ENCODE measurements around the gene FNDC8.
A peak's percentile ranks its signal among the peaks of the same experiment; 100 is the strongest.
"Not testable (repeated sequence)": the region's sequence is repeated elsewhere in the genome, so short reads cannot be mapped to it uniquely, and the experiment has no call there.

Gene FNDC8

DNA sequence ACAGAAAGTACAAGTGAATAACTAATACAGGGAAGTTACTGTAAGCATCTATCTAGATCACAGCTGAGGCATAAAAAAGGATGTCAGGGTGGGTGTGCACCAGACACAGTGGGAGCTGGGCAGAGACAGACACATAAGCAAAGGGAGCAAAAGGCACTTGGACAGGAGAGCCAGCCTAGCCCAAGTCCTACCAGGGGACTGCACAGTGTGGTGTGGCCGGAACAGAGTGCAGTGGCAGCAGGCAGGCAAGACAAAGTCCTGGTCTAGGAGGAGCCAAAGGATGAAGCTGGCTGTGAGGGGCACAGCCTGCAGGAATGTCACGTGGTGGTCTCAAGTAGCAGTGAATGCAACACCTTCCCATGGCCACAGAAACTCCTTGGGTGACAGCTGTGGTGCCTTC is 23.6 kb upstream of the FNDC8 start:
- no peak for DNase-seq

DNA sequence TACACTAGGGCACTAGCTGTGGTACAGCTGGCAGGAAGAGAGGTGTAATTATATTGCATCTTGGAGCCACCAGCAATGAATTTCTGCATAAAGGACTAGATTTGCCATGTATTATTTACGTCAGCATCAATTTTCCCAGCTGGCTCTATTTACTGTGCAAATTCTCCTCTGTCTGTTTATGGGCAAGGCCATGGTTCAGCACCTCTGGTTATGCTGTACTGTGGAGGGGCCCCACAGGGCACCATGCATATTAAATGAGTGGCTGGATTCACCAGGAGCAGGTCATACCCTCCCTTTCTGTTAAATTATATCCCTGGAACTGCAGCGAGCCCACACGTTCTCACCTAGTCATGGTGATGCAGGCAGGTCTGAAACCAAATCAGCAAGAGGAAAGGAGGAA is 21.5 kb upstream of the FNDC8 start:
- DNase-seq: no peak

DNA sequence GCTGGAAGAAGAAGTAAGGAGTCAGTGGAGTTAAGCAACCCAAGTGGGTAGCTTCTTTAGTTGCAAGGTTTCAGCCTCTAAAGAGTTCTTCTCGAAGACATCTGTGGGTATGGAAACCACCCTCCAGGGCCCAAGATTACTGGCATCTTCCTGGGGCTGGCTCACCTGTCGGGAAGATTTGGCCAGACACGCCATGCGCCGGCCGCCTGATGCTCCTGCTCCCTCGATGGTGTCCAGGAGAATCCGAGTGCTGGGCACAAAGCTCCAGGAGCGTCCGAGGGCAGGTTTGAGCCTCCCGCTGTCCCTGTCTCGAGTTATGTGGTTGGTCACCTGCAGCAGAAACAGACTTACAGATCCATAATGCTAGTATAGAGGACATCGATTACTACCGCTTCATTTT is 20.4 kb upstream of the FNDC8 start:
- DNase-seq: no peak

DNA sequence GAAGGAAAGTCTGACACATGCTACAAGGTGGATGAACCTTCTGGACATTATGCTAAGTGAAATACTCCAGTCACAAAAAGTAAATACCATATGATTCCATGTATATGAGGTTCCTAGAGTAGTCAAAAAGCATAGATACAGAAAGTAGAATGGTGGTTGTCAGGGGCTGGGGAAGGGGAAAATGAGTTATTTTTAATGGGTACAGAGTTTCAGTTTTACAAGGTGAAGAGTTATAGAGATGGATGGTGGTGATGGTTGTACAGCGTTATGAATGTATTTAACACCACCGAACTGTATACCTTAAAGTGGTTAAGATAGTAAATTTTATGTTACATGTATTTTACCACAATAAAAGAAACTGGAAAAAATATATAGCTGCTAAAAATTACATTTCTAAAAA is 19.7 kb upstream of the FNDC8 start:
- DNase-seq: no peak

DNA sequence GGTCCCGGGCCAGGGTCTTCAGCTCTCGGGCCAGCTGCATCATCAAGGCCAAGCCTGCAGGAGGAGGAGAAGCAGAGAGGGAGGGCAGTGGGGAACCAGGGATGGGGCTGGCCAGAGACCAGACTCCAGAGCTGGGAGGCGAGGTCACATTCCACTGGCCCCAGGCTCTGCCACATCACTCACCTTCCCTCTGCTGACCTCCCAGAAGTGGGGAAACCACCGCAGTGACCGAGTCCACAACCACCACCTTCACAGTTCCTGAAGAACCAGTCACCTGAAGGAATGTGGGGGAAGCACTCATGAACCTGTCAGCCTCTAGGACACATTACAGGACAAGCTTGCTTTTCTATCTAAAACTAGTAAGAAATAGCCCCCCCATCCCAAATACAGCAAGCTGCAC is 18.1 kb upstream of the FNDC8 start:
- no peak for DNase-seq

DNA sequence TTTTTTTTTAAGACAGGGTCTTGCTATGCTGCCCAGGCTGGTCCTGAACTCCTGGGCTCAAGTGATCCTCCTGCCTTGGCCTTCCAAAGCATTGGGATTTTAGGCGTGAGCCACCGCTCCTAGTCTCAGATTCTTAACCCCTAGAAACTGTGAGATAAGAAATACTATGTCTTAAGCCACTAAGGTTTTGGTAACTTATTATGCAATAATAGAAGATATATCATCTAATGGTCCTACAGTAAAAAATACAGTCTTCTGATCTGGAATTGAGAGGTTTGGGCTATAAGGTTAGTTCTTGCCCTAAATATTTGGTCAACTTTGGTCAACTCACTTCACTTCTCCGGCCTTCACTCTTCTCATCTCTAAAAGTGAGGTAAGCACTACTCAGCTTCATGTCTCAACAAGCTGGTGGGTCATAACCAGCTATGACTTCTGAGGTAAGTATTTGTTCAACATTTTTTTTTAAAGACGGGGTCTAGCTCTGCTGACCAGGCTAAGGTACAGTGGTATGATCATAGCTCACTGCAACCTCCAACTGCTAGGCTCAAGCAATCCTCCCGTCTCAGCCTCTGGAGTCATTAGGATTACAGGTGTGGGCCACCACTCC is 16.5 kb upstream of the FNDC8 start:
- DNase-seq: no peak

DNA sequence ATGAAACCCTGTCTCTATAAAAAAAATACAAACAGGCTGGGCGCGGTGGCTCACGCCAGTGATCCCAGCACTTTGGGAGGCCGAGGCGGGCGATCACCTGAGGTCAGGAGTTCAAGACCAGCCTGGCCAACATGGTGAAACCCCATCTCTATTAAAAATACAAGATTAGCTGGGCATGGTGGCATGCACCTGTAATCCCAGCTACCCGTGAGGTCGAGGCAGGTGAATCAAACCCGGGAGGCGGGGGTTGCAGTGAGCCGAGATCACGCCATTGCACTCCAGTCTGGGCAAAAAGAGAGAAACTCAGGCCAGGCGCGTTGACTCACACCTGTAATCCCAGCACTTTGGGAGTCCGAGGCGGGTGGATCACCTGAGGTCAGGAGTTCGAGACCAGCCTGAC is 10.6 kb upstream of the FNDC8 start:
- DNase-seq: not testable (repeated sequence)

DNA sequence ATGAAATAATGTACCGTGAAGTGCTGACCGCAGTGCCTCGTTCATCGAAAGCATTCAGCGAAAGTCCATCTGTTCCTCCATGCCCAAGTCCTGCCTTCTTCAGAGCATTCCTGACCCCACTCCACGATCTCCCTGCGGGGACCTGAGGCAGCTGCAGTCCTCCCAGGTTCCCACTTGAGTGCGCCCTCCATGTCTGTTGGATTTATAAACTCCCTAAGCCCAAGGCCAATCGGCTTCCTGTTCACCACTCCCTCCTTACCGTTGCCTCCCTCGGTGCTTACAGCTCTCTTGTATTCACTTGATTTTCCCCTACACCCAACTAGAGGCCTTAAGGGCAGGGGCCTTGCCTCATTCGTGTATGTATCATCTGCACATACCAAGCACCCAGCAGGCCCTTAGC is 4.6 kb upstream of the FNDC8 start:
- no peak for DNase-seq

DNA sequence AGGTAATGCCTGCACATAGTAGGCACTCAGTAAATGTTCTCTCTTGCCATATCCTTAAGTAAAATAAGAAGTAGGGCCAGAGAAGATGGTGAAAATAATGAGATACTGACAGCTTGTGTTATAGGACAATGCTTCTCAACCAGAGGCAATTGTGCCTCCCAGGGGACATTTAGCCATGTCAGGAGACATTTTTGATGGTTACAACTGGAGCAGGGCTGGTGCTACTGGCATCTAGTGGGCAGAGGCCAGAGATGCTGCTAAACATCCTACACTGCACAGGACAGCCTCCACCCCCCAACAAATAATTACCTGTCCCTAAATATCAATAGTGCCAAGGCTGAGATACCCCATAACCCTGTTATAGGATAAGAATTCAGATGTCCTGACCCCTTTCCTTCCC is 3.4 kb upstream of the FNDC8 start:
- DNase-seq: peak; percentile 1

DNA sequence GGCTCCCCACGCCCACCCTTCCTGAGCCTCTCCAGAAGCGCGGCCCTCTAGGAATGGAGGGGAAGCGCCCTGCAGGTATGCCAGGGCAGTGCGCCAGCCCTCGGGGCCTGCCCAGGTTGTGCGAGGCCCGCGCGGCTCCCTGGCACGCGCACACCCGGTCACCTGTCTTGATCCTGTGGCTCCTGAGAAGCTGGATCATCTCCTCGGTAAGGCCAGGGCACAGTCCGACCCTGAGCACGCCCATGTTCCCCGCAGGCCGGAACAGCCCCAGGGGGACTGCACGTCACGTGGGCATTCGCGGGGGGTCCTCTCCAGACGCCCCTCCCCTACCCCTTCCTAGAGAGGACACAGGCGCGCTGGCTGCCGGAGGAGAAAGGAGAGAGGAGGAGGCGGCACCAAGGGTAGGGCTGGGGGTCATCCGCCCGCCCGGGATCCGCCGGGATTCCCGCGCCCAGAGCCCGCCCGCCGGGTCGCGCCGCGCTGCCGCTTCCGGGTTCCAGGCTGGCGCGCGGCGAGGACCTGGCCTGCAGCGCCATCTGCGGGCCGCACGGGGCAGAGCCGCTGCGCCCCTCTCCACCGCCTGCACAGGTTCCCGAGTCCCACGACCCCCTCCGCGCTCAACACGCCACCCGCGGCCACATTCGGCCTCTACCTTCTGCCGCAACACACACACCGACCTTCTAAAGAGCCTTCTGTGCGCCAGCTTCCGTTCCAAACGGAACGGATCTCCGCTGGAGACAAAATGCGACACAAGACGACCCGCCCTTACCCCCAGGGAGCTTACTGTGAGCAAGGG is 1.8 kb upstream of the FNDC8 start, which contains the start of gene RAD51D:
TSS of gene RAD51D (minus strand) at position 491 of the 796 bp plus-strand sequence. CDS start at position 244, 247 bp downstream.
- DNase-seq: peak; percentile 46

DNA sequence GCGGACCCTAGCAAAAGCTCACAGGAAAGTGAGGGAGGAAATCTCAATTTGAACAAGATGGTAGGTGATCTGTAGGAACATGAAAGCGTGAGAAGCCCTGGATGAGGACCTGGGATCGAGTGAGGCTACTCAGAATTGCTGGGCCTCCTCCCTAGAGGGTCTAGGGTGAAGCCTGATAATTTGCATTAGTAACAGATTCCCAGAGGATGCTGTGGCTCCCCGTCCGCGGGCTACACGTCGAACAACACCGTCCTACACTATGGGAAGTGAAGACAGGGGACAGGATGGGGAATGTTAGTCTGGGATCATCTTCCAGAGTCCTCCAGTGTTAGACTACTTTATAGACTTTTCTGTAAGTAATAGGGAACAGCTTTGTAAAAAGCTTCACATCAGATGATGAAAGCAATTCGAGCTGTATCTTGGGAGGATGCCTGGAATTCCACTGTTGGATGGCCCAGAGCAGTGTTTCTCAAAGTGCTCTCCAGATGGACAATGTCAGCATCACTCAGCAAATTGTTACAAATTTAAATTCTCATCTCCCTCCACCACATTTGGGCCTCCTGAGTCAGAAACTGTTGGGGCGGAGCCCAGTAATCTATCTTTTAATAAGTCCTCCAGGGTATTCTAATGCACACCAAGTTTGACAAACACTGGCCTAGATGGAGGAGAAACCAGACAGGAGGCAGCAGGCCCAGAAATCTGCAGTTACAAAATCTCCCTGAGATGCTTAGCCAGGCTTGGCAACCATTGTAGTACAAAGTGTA is 6.5 kb downstream of the FNDC8 start:
- no peak for DNase-seq

DNA sequence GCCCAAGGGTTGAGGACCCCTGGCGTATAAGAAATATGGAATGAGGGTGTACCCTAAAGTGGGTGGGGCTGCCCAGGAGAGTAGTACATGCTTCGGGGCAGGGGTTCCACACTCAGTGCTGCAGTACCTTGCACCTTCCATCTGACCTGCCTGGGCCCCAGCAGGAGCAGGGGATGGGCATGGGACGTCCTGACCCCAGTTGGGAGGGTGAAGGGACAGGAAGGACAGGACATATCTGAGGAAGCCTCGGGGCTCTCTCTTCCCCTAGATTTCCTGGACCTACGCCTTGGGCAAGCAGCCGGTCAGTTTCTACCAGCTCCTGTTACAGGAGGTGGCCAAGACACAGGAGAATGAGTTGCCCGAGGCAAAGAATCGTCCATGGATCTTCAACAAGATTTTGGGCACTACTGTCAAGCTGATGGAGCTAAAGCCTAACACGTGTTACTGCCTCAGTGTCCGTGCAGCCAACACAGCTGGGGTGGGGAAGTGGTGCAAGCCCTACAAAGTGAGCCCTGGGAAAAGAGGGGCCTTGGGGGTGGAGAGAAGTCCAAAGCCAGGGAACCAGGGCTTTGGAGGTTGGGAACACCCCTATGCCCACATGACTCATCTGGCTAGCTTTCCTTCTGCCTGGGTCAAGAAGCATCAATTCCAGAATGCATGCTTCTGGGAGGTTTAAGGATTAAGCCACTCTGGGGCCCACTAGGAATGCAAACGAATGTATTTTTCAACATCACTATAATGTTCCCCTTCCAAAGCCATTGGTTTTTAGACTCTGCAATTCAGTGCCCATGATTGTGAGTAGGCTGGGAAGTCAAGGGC is 7.9 kb downstream of the FNDC8 start:
- DNase-seq: no peak

DNA sequence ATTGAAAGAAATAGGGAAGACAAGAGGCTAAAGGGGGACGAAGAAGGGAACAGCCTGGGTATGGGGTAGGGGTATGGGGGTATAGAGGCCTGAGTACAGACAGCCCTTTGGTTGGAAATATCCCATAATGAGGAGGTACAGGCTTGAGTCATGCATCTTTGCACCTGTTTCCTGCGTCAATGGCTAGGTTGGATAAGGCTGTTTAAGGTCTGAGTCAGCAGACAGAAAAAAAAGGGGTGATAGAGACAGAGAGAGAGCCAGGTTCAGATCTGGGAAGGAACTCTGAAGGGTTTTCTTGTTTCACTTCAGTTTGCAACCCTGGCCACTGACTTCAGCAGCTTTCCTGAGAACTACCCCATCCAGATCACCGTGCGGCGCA is 8.5 kb downstream of the FNDC8 start:
- DNase-seq: no peak

DNA sequence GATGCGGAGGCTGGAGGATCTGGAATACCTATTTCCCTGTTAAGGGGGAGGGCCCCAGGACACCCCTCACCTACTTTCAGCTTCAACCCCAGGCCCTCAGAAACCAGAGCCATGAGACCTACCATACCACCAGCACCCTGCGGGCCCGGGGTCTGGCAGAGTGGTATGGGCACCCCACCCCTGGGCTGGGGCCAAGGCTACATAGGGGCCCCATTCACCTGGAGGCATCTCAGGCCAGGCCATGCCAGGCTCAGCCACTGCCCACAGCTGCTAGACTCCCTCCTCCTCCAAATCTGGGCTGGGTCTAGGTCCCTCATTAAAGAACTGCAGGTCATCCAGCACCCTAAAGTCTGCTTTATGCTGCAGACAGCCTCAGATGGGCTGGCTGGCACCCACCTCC is 9.0 kb downstream of the FNDC8 start:
- no peak for DNase-seq

DNA sequence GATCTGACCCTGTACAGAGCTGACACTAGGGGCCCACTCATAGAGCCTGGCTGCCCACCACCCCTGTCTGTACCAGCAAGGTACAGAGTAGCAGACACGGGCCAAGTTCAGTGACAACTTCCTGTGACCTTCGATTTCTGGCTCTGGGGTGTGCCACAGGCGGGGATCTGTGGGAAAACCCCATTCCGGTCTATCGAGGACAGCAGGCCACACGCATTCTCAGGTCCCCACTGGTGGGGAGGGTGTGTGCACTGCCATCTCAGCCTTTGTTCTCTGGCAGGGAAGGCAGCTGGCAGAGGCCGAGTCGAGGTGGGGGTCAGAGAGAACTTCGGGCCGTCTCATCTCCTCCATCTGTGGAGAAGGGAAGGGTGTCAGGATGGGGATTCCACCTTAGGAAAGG is 10.7 kb downstream of the FNDC8 start:
- no peak for DNase-seq

DNA sequence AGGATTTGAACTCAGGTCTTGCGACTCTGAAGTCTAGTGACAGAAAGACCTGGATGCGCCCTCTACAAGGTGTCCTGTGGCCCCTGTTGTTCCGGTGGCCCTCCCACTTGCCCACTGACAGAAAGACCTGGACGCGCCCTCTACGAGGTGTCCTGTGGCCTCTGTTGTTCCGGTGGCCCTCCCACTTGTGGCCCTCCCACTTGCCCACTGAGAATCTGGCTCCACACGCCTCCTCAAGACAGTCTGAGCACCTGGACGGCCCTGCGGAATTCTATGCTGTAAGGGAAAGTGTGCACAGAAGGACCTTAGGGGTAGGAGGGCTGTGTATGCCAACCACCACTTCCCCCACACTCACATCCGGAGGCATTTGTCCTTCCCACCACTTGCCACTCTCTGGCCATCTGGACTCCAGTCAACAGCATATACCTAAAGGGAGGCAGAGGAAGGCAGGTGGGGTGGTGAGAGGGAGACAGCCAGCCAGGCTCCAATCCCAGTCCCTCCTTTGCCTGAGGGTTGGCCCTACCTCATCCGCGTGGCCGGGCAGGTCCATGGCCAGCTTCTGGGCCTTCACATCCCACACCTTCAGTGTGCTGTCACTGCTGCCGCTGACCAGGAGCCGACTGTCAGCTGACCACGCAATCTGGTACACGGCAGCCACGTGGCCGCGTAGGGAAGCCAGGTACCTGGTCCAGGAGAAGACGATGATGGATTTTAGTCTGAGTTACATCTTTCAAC is 11.6 kb downstream of the FNDC8 start:
- DNase-seq: no peak

DNA sequence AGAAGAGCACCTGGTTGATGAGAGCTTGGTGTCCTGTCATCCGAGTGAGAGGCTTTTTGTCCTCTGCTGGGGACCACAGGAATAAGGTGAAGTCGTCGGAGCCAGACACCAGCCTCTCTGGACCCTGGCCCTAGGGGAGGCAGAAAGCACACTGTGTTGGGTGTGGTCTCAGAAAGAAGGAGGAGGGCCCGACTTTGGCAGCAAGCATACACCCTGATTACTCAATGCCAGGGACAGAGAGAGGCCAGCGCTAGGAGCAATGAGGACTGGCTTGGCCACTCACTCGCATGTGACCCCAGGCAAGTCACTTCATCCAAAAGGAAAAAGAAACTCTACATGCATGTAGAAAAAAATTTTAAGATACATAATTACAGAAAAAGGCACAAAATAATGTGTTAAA is 13.9 kb downstream of the FNDC8 start:
- no peak for DNase-seq

DNA sequence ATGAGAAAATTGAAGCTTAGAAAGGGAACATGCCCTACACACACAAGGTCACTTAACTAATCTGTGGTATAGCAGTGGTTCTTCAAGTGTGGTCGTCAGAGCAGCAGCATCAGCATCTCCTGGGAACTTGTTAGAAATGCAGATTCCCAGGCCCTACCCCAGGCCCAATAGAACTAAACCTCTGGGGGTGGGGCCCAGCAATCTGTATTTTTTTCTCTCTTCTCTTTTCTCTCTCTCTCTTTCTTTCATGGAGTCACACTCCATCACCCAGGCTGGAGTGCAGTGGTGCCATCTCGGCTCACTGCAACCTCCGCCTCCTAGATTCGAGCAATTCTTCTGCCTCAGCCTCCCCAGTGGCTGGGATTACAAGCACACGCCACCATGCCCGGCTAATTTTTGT is 16.8 kb downstream of the FNDC8 start:
- DNase-seq: no peak

DNA sequence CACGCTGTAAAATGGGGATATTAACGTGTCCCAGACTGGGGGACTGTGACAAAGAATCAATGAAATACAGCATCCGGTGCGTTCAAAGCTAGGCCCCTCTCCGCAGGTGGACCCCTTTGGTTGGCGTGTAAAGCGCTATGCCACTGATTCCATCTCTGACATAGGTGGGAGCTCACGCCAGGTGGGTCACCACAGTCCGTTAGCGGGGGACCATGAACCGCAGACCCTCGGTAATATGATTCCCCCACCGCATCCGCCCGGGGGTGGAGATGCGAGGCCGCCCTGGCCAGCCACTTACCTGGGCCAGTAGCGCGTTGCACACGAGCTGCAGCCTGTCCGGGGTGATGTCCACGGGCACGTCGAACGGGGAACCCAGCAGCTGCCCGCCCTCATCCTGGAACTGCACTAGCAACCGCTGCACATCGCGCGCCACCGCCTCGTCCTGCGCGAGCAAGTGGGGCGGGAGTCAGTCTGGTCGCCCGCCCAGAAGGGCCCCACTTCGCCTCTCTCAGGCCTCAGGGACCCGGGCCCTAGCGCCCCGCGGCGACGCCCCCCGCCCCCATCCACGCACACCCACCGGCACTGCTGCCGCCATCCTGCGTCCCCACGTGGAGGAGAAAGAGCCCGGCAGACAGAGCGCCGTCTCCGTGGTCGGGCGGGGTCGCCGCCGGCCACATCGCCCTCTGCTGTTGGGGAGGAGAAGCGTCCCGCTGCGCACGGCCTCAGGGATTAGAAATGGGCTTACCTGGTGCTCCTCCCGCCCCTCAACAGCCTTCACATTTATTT is 20.5 kb downstream of the FNDC8 start, which contains the start of gene NLE1:
TSS of gene NLE1 (minus strand) at position 623 of the 786 bp plus-strand sequence. CDS start at position 595, 28 bp downstream.
- peak; percentile 41 for DNase-seq

DNA sequence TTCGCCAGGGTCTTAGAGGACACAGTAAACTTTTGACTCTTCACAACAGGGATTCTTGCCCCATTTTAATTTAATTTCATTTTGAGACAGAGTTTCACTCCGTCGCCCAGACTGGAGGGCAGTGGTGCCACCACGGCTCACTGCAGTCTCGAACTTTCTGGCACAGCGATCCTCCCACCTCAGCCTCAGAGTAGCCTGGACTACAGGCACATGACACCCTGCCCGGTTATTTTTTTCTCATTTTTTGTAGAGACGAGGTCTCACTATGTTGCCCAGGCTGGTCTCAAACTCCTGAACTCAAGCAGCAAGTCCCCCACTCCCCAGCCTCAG is 21.0 kb downstream of the FNDC8 start:
- DNase-seq: no peak

DNA sequence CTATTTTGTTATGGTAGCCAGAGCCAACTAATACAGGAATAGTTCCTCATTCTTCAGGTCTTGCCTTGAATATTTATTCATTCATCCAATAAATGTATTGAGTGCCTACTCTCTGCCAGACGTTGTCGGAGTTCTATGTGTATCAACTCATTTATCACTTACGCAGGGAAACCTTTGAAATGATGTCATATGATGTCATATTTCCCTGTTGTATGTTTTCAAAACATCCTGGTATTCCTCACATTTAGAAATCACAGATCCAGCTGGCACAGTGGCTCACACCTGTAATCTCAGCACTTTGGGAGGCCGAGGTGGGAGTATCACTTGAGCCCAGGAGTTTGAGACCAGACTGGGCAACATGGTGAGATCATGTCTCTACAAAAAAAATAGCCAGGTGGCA is 23.4 kb downstream of the FNDC8 start:
- no peak for DNase-seq
